NCI-H748 (cell line): ENCODE data around the gene LRRC8B.

Source experiments
- DNase-seq: peaks from one replicate; lab custom pipeline; 2025; ENCODE audit not compliant: unreplicated experiment; lab: John Stamatoyannopoulos, UW

Gene LRRC8B

DNA sequence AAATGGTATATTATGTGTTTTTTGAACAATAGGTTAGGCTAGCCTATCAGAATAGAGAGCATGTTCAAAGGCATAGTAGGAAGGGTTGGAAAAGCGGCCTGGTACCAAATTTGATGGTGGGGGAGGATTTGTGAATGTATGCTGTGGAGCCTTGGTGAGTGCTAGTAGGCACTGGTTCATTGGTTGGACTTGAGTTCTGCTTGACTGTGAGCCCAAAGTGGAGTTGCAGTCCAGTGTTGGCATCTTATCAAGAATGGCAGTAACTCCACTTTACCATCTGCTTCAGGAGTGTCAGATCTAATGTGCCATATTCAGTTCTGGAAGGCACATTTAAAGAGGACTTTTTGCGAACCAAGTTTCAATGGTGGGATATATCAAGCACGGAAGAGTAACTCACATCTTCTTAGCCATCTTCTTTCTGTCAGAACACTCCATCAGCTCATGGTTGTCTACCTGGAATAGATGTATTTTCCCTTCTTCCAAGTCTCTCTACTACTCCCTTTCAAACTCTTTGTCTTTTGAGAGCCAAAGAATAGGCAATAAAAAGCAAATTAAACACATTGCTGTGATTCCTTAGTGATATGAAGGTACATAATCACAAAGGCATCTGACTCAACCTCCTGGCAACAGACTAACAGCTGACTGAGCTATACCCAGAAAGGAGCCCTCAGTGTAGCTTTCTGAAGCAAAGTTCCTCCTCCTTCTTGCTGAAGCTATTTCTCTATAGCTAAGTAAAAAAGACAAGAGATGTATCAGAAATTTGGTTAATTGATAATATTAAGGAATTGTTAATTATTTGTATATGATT, 21.7 kb downstream of the LRRC8B start:
- DNase-seq: no peak

DNA sequence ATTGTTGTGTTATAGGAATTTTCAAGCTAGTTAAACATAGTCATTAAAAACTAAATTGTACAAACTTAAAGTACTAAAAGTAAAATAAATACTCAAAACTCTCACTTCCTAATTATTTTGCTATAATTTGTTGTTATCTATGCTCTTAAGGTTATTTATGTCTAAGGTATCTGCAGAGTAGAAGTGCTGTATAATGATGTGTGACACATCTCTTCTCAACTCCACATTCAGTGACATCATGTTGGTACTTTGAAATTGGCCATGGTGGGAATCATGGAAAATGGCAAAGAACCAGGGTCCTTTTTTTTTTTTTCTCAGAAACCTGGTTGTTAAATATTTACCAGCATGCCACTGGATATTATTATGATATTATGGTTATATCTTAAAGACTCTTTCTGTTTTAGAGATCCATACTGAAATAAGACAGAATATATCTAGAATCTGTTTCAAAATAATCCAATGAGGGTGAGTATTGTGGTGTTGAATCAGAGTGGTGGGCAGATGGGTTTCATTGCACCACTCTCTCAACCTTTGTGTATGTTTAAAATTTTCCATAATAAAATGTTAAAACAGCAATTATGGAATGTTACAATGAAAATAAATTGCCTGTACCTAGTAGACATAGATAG, 22.4 kb downstream of the LRRC8B start:
- no peak for DNase-seq

DNA sequence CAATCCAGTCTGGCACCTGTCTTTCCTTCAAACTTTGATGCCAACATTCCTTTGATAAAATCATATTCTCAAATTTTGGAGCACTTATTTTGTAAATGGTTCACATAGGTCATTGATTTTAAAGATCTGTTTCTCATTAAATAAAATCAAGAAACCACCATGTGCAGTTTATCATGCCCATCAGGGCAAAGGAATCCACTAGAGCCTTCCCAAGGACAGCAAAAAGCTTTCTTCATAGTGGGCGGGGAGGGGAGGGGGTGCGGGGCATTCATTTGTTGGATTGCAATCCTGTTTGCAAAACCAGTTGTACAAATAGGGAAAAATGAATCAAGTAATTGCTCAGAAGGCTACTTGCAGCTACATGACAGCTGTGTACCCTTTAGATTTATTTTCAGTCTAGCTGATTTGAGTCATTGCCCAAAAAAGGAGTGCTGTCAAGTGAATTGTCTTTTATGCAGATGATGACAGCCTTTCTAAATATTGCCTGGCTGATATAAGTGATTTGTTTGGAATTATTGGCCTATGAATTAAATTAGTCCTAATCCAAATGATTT, 23.0 kb downstream of the LRRC8B start:
- DNase-seq: peak; percentile 54

- no peak for DNase-seq
Observed at GRCh38 chr1:89548122-89548857, 23.7 kb downstream of the LRRC8B start.

- DNase-seq: no peak
Observed at GRCh38 chr1:89550995-89551394, 26.4 kb downstream of the LRRC8B start.

- peak; percentile 46 for DNase-seq
Observed at GRCh38 chr1:89552471-89553081, 27.9 kb downstream of the LRRC8B start.

GRCh38 chr1:89553157-89553556, 28.5 kb downstream of the LRRC8B start:
- peak; percentile 87 for DNase-seq

- no peak for DNase-seq
Observed at GRCh38 chr1:89555550-89555949, 30.9 kb downstream of the LRRC8B start.

DNA sequence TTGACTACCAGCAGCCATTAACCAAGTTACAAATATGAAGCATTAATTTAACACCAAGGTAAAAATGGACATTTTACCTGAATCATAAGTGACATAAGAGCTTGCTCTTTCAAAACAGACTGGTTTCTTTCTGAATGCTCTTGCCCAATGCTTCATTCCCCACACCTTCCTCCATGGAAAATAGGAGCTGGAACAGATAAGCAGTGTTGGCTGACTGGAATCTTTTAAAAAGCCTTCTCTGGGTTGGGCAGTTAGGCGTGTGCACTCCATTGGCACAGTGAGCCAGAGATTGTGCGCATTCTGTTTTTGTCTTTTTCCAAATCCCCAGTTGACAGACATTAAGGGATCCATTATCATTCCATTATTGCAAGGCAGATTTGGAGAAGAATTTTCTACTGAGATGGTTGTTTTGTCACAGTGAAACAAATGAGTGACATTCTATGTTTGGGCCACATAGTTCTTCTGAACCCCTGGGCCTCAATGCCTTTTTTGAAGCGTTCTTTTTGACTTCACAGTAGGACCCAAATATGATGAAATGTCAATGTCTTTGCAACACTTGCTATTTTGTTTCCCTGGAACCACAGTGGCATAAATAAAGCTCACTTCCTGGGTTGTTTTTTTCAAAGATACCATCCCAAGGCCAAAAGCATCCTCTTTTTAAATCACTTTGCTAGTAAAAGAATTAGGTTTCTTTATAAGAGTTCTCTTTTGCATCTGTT, 32.3 kb downstream of the LRRC8B start:
- no peak for DNase-seq

GRCh38 chr1:89557445-89557825, 32.8 kb downstream of the LRRC8B start:
- no peak for DNase-seq

DNA sequence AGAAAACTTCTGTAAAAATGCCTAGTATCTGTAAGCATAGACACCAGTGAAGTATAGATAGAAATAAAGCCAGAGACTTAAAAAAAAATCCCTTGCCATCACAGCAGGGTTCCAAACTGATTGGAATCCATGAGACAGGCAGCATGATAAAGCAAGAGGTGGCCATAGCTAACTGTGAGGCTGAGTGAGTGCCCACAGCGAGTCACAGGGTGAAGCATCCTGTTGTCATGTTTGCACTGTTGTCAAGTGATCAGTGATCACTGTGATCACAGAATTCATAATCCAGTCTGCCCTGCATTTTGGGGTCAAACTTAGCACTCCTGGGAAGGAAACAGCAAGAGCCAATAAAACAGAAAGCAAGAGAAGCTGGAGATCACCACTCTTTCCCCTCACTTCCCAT, 33.3 kb downstream of the LRRC8B start:
- DNase-seq: no peak

DNA sequence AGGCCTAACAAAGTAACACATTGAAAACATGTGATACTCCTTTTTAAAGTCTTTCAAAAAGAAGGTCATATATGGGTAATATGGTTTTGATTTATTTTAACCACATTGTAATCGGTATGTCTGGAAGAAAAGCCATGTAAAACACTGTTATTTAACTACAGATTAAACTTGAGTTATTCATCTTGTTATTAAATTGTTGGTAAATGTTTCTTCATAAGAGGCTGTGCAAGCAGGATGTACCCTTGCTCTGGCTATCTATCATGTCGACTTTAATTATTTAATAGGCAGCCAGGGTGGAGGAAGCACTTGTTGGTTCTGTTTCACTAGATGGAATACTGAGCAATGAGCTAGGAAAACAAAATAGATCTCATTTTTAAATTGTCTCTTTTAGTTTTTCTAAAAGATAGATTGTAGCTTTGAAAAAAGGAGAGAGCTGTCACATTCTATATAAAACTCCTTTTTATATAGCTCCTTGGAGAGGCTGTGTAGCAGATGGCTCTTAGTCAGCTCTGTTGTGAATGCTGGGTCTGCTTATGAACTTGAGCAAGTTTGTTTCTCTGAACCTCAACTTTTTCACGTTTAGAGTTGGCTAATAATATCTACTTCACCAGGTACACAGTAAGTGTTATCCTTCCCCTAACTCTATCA, 39.5 kb downstream of the LRRC8B start:
- DNase-seq: no peak

DNA sequence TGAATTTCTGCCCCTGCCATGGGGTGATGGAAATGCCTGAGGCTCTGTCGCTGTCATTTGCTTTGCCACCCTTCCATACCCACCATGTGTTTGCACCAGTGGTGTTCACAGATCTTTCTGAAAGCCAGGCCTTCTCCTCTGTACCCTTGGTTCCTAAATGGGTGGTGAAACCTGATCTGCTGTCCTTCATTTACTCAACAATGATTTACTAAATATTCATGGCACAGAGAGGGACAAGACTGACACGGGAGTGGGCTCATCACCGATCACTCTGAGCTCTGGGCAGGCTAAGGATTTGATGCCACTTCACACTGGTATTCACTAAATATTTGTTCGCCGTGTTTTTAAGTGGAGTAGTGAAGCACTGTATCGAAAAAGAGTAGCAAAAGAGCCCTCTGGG, 40.9 kb downstream of the LRRC8B start:
- no peak for DNase-seq

DNA sequence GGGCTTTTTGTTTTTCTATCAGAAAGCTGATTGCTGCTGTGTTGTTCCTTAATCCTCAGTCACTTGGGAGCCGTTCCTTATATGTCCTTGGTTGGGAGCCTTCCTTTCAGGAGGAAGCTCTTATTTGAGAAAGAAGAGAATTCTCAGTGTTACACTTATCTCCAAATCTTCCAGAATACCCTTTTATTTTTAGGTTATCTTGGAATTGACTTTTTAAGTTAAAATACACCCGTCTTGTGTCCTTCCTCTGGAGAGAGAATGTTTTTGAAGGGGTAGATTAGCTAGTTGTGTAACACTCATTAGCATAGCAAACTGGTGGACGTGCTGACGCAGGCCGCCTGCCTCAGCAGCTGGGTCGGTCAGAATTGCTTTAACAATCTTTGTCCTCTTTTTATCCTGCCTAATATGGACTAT, 42.1 kb downstream of the LRRC8B start:
- no peak for DNase-seq

DNA sequence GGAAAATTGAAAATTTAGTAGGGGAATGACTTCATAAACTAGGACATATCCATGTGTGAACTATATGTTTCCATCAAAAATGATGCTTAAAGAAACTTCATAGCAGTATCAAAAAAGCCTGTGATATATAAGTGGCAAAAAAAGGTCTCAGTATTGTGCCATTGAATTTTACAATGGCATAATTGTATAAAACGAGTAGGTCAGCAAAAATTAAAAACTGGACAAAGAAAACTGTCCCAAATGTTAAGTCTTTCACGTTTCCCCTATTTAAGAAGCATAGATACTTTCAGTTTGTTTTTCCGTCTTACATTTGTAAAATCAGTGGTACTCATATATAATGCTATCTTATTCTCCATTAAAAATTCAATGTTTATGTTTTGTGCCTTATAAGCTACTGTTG, 43.2 kb downstream of the LRRC8B start:
- no peak for DNase-seq

DNA sequence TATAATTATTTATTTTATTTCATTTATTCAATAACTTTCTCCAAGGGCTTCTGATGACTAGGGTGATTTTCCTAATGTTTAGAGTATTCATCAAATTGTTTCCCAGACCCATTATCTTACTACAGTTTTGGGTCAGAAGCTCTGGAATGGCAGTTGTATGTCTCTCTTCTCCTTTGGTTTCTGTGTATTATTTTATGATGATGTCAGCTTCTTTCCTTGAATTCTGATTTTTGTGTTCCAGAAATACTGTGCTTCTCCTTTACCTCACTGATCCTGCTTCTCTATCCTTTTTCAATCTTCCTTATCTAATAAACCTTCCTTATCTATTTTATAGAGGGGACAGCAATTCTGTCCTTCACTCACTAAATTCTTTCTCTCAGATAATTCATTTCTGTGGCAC, 48.8 kb downstream of the LRRC8B start:
- no peak for DNase-seq

DNA sequence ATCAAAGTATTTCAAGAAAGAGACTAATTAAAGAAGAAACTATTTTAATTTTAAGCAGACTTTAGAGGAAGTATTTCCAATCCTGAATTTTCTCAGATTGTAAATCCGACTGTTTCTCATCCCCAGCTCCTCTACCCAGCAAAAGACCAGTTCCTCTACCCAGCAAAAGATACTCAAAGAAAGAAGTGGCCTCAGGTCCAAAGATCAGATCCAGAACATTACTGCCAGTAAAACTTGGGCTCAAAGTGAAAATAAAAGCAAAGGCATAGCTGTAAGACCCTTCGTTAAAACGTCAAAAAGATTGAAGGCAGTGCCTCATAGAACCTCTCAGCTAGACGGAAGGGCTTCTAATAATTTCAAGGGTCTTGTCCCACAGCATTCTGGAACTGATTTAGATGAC, 50.0 kb downstream of the LRRC8B start:
- no peak for DNase-seq

- no peak for DNase-seq
Observed at GRCh38 chr1:89575207-89575606, 50.6 kb downstream of the LRRC8B start.

DNA sequence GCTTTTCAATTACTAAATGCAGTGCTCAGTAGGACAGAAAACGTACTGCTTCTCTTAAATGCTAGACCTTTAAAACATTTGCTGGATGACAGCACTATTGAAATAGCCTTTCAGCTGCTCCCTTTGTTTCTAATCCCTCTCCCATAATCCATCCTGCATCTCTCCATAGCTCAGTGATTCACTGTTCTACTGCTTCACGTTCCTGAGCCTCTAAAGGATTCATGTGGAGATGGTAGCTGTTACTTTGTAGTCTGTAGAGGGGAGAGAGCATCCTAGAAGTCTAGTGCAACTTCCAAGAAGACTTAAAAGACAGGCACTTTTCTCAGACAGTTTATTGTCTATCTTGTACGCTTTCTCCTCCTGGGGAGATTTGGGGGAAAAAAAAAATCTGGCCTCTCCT, 51.4 kb downstream of the LRRC8B start:
- no peak for DNase-seq

DNA sequence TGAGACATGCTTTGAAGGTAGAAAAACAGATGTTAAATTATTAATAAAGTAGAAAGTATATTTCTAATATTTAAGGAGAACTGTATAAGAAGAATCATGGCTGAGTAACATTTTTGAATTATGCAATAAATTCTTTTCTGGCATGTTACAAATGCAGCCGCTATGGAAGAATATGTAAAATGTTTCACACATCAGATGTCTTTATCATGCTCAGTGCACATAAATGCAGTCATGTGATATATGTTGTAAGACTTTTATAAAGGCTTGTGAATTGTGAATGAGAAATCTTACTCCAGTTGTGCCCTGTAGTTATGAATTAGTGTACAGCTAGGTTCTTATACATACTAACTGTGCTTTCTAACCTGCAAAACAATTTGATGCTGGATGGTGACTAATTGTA, 53.5 kb downstream of the LRRC8B start:
- DNase-seq: no peak
